ENCODE results near the gene BZW2.

- TF ChIP-seq CTCF (conservative IDR thresholded peaks at IDR 0.05) = no peak
- no peak for TF ChIP-seq ZFX (IDR thresholded peaks at IDR 0.05)
These were observed 69.9 kb downstream of the BZW2 start for GRCh38 chr7:16715928-16716327.
